T follicular helper cell (primary cell): ENCODE results near the gene C16orf90.
"Not testable (repeated sequence)": the region's sequence is repeated elsewhere in the genome, so short reads cannot be mapped to it uniquely, and the experiment has no call there.

Experiments used
- DNase-seq: peaks from one replicate; pipeline ENCODE4 v3.0.0-alpha.2; 2020; ENCODE audit warnings: low read depth

The C16orf90 gene

DNA sequence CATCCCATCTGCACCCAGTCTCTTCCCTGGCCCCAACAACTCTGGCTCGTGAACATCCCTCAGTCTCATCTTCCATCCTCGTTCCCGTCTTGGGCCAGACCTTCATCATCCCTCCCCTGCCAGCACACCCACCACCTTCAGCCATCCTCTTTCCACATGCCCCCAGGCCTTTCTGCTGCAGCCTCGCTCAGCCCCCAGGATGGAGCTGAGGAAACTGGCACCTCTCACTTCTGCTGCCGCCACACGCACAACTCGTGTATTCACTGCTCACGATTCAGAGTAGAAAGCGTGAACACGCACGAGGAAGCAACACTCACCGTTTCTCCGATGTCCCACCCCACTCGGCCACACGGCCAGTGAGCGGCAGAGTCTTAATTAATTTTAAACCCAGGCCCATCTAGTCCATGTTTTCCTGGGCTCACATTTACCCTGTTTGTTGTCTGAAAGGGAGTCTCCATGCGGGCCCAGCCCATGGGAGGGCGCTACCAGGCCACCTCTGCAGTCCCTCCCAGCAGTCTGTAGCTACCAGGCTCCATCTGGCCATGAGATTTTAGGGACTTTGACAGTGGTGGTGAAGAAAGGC, 12.5 kb downstream of the C16orf90 start:
- DNase-seq, result no peak

DNA sequence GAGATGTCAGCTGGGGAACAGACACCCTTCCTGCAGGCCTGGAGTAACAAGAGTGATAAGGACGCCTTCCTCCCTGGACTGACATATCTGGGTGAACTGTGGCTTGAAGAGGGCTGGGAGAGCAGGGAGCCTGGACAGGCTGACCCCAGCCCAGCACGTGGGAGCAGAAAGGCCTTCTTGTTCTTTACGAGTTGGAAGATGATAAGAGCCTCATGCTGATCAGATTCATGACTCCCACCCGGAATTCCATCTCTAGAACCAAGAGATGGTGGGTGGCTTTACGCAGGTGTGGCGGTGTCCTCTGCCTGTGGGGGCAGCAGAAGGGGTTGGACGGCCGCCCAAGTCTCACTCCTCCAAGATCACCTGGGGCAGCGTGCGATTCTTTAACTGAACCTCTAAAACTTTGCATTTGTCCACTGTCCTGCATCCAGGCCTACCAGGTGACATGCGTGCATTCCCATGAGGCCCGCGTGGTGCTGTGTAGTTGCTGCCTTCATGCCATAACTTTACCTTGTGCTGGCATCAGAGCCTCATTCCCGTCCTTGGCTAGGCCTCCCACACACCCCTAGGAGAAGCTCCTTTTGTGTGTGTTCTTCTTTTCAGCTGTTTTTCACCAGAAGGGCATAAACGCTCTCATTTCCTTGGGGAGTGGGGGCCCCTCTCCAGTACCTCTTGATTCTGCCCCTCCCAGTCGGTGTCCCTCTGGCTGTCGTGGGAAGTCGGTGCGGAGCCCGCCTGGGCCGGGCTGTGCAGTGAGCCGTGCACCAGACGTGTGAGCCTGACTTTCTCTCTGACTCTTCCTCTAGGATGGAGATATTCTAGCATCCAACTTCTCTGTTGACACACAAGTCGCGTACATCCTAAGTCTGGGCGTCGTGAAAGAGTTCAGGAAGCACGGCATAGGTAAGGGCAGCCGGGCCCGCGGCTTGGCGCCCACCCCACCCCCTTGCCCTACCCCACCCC, 13.3 kb downstream of the C16orf90 start:
- DNase-seq, result no peak

DNA sequence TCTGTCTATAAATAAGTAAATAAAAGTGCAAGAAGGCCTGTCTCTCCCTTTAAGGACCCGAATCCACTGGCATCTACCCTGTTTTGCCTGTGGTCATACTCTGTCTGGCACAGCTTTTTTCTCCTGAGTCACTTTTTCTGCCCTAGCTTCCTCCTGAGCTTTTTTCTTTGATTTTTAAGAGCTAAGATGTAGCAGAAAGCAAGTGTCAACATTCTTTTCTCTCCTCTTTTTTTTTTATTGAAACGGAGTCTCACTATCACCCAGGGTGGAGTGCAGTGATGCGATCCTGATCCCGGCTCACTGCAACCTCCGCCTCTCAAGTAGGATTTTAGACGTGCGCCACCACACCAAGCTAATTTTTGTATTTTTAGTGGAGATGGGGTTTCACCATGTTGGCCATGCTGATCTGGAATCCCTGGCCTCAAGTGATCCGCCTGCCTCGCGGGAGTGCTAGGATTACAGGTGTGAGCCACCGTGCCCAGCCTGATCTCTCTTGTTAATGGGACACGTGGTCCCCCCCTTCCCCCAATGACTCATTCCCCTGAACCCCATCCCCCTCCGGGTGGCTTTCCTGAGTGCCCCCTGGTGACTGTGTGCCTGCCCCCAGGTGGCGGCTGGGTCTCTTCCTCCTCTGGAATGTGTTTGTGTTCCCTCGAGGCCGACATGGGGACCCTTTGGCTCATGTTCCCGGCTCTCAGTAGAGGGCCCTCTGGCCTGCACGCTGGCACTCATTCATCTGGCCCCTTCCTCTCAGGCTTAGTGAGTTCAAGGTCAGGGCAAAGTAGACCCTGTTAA, 14.2 kb downstream of the C16orf90 start:
- DNase-seq, result no peak

DNA sequence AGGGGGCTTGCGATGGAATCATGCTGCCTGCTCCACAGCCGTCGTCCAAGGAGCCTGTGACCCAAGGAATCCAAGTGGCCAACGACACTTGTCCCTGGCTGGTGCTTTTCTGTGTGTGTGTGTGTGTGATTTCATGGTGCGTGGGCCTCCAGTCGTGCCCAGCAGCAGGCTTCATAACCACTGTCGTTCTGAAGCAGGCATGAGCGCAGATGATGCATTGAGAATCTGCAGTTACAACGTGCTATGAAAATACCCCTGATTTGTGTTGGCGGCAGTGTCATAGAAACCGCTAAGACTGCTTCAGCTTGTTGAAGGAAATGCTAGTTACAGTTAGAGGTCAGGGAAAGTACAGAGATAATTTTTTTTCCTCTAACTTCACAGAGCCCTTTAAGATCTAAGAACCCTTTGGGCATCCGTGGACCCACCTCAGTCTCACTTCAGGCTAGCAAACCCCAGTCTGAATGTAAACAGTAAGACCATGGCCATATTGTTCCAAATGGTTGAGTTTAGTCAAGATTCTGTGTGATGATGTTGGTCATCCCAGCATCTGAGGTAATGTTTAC, 15.6 kb downstream of the C16orf90 start:
- no peak for DNase-seq

DNA sequence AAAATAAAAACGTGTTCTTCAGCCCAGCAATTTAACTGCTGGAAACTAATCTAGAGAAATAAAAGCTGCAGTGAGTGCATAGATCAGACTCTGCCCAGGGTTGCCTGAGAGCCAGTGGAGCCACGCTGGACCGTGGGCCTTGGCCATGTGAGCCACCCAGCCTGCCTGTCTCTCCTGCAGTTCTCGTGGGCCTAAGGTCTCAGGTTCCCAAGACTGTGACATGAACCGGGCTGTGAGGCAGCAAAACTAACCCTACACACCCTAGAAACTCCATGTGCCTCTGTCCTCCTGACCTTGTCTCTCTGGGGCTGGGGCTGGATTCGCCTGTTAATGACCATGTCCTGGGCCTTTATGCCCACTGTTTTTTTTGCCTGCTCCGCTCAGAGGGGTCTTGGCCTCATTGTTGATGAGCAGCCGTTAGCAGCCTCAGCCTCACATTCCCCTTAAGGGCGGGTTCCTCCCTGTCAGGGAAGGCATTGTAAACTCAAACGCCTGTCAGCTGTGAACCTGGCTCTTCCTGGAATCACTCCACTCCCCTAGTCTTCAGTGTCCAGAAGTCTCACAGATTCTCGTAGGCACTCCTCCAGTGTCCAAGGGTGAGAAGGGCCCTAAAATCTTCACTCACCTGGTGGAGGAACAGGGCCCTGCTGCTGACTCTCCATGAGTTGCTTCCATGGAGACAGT, 16.9 kb downstream of the C16orf90 start:
- DNase-seq, result no peak

DNA sequence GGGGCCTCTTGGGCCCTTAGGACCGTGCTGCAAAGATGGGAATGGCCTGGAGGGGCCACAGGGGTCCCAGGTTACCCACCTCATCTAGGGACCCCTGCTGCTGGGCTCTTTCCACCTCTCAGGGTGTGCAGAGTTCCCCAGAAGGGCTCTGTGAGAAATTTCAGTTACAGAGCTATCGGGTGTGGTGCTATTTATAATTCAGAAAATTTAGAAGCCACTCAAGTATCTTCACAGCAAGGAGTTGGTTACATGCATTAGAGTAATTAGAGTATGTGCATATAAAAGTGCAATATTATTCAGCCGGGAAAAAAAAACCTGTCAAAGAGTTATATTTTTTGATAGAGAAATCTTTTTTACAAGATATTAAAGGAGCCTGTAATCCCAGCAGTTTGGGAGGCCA, 18.9 kb downstream of the C16orf90 start:
- no peak for DNase-seq

DNA sequence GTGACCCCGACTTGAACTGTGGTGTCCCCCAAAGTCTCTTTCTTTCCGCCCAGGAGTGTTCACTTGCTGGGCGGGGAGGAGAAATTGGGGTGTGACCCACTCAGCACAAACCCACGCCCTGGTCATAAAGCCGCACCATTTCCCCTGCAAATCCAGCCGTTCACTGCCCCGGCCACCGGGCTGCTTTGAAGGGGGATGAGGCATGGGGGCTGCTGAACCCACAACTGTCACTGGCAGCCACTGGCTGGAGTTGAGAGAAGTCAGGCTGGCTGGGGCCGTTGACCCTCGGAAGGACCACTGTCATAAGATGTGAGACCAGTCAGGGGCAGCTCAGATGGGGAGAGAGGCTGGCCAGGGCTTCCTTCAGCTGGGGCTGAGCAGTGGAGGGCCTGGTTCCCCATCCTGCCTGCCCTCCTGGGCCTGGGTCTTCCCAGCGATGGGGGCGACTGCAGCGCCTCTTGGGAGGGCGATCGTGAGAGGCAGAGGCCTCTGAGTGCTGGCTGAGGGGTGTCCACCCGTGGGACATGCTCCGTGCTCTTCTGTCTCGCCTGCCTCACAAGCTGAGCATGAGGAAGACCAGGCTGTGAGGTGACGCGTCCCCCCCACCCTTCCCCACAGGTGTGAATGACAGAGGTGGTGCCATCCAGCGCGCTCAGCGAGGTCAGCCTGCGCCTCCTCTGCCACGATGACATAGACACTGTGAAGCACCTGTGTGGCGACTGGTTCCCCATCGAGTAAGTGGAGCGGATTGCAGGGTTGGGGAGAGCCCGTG, 19.5 kb downstream of the C16orf90 start:
- no peak for DNase-seq

DNA sequence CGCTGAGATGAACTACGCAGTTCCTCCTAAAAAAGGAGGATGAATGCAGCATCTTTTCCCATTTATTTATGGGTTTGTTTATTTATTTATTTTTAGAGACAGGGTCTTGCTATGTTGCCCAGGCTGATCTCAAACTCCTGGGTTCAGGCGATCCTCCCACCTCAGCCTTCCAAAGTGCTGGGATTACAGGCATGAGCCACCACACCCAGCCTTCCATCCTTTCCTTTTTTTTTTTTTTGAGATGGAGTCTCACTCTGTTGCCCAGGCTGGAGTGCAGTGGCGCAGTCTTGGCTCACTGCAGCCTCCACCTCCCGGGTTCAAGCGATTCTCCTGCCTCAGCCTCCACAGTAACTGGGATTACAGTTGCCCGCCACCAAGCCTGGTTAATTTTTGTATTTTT, 20.4 kb downstream of the C16orf90 start:
- not testable (repeated sequence) for DNase-seq

DNA sequence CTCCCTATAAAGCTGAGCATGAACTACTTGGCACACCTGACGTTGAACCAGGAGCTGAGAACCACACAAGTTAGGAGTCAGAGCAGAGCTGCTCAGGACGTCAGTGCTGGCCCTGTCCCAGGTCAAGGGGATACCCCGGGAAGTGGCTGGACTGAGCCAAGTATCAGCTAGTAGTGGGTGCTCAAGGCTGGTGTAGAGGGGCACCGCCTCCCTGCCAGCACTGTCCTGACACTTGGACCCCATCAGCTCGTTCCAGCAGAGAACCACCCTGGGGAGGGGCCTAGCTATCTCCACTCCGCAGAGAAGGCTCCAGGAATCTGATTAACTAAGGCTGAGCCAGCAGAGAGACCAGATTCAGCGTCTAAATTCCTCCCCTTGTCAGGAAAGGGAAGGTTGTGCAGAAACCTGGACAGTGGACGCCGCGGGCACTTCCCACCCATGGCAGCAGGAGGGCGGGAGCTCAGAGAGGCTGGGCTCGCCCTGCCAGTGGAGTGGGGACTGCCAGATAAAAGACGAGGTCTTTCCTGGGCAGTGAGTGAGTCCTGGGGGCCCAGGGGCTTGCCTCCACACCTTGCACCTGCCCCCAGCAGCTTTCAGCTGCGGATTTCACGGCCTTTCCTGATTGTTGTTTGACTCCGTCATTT, 21.0 kb downstream of the C16orf90 start:
- DNase-seq, result no peak

DNA sequence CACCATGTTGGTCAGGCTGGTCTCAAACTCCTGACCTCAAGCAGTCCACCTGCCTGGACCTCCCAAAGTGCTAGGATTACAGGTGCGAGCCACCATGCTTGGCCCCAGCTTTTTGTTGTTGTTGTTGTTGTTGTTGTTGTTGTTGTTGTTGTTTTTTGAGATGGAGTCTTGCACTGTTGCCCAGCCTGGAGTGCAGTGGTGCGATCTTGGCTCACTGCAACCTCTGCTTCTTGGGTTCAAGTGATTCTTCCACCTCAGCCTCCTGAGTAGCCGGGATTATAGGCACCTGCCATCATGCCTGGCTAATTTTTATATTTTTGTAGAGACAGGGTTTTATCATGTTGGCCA, 21.7 kb downstream of the C16orf90 start:
- not testable (repeated sequence) for DNase-seq

DNA sequence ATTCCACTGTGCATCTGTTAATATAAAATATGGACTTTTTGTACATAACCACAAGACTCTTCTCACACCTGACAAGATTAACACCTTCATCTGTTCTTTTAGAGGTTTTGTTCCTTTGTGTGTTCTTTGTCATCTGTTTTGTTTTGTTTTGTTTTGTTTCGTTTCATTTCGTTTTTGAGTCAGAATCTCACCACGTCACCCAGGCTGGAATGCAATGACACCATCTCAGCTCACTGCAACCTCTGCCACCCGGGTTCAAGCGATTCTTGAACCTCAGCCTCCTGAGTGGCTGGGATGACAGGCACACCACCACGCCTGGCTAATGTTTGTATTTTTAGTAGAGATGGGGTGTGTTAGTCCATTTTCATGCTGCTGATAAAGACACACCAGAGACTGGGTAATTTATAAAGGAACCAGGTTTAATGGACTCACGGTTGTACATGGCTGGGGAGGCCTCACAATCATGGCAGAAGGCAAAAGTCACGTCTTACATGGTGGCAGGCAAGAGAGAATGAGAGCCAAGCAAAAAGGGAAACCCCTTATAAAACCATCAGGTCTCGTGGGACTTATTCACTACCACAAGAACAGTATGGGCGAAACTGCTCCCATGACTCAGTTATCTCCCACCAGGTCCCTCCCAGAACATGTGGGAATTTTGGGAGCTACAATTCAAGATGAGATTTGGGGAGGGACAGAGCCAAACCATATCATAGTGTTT, 22.3 kb downstream of the C16orf90 start:
- no peak for DNase-seq

DNA sequence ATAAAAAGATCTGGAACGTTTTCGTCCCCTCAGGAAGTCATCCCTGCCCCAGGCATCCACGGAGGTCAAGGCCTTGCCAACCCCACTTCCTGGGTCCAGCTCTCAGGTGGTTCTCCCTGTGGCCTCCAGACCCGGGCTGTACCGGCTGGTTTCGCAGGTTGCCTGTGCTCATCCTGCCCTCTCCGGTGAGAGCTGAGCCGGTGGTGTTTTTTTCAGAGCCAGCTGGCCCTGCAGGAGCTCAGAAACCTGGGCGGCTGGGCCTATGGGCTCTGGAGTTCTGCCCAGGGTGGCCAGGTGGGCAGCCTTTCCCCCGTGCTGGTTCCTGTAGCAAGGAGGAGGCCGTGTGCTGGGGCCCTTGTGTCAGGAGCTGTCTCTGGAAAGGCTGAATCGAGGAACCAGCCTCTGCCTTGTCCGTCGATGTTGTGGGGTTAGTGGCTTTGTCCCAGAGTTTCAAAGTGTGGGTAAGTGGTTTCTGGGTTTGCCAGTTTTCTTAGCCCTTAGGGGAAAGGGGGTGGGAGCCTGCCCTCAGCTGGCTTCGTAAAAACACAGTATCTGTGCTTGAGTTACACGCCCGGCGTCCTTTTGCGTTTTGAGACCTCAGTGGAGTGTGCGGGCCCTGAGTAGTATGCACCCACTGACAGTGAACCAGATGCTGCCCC, 23.6 kb downstream of the C16orf90 start:
- DNase-seq, result no peak

DNA sequence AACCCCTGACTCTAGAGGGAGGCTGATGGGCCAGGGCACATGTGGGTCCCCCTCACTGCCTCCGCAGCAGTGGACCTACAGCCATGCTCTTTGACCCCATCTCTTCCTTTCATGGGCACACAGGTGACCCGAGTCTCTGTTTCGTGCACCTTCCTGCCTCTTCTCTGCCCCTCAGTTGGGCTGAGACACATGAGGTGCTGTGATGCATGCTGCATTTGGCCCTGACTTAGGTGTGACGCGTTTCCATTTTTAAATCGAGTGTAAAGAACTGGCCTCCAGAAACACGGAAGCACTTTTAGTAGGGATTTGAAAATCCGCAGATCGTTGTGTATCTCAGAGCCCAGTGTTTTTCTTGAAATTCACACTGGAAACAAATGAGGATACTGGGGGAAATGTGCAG, 24.6 kb downstream of the C16orf90 start:
- DNase-seq, result no peak

DNA sequence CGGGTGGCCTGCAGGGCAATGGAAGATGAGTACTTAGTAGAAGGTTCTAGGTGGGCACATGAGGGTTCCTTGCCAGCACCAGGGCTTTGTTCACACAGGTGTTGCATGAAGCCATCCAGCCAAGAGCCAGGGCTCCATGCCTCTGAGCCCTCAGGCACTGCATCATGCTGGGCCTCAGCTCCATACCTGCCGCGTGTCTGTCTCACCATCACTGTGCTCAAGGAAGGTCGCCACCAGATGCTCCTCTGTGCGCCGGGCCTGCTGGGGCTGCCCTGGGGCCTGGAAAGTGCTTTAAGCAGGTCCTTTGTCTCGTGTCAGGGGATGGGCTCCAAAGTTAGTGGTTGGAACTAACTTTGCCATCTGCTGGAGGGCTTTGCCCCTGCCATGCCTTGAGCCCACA, 25.6 kb downstream of the C16orf90 start:
- no peak for DNase-seq

DNA sequence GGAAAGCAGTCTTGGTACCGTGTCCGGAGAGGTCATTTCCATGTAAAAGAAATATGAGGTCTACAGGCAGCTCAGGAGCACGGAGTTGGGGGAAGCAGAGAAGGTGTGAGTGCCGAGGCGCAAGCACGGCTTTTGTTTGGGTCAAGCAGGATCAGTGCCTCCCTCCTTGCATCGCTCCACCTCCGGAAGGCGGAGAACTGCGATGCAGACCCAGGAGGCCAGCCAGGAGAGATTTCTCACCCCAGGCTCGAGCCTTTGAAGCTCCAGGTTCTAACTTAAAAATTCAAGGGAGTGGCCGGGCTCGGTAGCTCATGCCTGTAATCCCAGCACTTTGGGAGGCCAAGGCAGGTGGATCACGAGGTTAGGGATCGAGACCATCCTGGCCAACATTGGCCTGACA, 26.8 kb downstream of the C16orf90 start:
- no peak for DNase-seq

DNA sequence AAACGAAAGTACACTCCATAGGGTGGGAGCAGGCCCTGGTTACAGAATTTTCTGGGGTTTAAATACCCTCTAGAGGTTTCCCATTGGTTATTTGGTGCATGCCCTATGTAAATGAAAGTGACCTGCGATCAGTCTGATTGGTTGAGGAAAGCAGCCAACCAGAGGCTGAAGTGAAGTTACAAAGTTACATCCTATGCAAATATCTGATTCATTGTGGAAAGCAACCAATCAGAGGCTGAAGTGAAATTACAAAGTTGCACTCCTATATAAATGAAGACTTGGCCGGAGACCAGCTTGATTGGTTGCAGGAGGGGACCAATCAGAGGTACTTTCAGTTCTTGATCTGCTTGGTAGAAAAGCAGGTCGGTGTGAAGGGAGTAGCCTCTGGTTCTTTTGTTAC, 27.4 kb downstream of the C16orf90 start:
- no peak for DNase-seq

DNA sequence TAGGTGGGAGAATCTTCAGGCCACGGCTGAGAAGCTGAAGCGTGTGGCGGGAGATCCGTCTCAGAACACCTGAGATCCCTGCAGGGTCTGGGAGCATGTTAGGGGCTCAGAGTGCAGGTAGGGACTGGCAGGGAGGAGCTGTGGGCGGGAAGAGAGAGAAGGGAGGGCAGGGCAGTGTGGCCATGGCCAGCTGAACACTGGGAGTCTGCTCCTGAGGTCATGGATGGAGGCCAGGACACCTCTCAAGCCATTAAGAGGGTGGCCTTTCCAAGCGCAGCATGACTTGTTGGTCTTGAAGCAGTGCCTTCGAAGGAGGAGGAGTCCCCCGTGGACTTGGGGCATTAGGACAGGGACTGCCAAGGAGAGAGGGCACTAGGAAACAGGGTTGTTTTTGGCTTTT, 28.1 kb downstream of the C16orf90 start:
- no peak for DNase-seq

DNA sequence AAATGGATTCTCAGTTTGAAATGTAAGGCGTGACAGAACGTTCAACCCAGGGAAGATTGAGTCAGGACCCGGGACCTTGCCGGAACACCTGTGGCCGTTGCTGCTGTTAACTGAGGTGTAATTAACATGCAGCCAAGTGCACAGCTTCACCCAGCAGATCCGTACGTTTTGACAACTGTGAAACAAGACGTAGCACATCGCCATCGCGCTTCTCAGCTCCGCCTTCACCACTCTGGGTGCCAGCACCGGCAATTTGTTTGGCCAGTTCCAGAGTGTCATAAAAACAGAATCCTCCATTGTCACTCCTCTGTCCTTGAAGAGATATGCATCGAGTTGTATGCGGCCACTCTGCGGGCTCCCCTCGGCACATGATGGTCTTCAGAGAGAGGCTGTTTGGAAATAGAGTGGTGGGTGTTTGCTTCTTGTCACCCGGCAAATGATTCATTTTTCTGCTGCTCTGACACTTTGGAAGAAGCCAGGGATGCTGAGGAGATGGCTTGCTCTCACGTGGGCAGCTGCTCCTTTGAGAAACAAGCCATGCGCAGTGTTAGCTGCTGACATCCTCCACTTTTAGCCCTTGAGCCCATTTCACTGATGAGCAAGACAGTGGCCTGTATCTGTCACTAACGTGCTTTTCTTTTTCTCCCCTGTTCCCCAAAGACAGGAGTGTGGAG, 29.2 kb downstream of the C16orf90 start:
- no peak for DNase-seq

DNA sequence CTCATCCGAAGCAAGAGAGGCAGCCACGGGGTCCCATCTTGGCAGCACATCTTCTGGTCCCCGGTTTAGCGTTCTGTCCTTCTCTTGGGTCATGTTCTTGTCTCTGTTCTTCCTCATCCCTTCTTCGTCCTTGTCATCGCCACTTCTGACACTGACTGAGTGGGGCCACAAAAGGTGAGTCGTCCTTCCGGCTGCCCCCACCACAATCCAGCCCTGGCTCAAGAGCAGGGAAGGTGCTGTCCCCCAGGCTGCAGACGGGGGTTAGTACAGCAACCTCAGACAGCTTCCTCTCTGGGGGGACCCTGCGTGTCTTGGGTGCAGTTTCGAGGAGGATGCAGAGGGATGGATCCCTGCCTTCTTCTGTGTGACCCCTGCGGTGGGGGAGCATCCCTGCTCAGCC, 30.0 kb downstream of the C16orf90 start:
- DNase-seq, result no peak
